ENCODE data around the gene NOX3.
"Not testable (repeated sequence)": the region's sequence is repeated elsewhere in the genome, so short reads cannot be mapped to it uniquely, and the experiment has no call there.

The NOX3 gene

DNA sequence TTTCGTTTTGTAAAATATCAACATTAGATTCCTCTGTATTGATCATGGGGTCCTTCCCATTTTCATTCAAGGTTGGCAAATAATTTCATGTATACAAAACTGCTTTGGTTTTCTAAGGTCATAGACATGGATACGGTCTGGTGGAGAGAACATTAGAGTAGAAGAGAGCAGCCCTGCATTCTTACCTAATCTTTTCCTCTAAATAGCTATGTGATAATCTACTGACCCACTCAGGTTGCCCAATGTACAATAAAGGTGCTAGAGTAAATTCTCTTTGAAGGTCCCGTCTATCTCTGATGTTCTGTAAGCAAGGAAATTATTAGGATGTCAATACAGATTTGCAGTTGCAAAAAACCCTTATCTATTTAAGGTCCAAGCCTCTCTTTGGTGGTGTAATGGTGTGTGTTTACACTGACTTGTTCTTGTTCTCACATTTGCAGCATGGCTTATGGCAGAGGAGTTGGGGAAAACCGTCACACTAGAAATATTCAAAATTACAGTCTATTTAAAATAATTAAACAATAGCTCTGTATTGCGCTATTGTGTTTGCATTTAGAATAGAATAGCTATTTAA is 31.2 kb upstream of the NOX3 start:
- no peak for DNase-seq (ENCODE audit: low read depth)
- H3K4me3 ChIP-seq (ENCODE audit: low read length): no peak overlapping the region
- TF ChIP-seq, protein P1, sequence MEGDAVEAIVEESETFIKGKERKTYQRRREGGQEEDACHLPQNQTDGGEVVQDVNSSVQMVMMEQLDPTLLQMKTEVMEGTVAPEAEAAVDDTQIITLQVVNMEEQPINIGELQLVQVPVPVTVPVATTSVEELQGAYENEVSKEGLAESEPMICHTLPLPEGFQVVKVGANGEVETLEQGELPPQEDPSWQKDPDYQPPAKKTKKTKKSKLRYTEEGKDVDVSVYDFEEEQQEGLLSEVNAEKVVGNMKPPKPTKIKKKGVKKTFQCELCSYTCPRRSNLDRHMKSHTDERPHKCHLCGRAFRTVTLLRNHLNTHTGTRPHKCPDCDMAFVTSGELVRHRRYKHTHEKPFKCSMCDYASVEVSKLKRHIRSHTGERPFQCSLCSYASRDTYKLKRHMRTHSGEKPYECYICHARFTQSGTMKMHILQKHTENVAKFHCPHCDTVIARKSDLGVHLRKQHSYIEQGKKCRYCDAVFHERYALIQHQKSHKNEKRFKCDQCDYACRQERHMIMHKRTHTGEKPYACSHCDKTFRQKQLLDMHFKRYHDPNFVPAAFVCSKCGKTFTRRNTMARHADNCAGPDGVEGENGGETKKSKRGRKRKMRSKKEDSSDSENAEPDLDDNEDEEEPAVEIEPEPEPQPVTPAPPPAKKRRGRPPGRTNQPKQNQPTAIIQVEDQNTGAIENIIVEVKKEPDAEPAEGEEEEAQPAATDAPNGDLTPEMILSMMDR (conservative IDR thresholded peaks at IDR 0.05; ENCODE audit: low read depth, low read length): no peak

DNA sequence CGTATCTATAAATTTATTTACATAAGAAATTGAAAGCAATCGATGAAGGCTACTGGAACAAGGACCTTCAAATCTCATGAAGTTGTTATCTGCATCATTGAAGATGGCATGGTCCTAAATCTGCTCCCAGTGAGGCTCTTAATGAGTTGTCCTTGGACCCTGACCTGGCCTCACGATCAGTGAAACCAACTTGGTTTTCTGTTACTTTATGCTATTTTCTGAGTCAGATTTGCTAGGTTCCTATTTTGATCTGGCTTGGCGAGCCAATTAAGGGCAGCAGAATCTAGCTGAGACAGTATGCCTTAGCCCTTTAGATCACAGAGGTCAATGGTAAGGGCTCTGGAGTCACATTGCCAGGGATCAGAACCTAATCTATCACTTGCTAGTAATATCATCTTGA is 30.1 kb upstream of the NOX3 start:
- H3K4me3 ChIP-seq (ENCODE audit: low read length): no peak overlapping the region
- TF ChIP-seq, protein P1 (conservative IDR thresholded peaks at IDR 0.05; ENCODE audit: low read depth, low read length): no peak
- DNase-seq (ENCODE audit: low read depth): no peak

DNA sequence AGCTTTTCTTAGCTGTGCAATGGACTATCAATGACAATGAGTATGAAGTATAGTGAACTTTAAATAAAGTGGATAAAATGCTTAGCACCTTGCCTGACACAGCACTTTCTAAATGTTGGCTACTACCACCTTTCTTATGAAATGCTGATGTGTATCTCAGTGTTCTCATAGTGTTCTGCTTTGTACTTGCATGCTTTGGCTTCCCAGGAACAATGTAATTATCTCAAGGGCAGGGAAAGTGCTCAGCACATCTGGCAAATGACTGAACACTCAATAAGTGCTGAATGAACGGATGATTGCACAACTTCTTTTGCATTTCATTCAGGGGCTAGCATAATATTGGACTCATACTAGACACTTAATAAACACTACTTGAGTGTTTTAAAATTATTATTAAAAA is 28.2 kb upstream of the NOX3 start:
- TF ChIP-seq, protein P1 (conservative IDR thresholded peaks at IDR 0.05; ENCODE audit: low read depth, low read length): no peak
- no peak for DNase-seq (ENCODE audit: low read depth)
- no peak overlapping the region for H3K4me3 ChIP-seq (ENCODE audit: low read length)

DNA sequence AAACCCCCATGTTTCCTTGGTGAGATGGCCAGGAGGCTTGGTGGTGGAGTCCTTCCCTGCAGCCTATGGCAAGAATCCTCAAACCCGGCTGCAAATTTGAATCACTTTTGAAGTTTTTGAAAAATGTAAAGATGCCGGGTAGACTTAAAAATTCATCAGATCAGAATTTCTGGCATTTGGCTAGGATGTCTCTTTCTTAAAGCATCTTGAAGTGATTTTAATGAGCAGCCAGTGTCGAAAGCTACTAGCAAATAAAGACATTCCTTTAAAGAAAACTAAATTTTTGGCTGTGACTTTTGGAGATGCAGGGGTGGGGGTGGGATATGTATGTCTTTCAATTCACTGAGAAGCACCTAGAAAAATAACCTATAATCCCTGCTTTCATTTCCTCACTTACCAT is 25.6 kb upstream of the NOX3 start:
- DNase-seq (ENCODE audit: low read depth): no peak
- no peak overlapping the region for H3K4me3 ChIP-seq (ENCODE audit: low read length)
- TF ChIP-seq, protein P1 (conservative IDR thresholded peaks at IDR 0.05; ENCODE audit: low read depth, low read length): no peak

DNA sequence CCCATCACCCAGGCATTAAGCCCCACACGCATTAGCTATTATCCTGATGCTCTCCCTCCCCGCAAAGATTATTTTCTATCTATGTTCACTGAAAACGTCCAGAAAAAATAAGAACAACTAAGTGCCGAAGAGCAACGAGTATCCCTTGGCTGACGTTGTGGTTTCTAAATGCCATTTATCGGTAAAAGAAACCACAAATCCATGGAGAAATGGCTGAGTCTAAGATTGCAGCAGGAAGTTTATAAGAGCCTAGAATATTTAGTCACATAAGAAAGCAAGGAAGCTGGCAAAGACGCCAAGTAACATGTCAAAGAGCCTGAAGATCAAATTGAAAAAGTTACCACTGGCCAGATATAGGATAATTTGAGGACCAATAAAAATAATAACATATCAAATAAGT is 18.1 kb upstream of the NOX3 start:
- H3K4me3 ChIP-seq (ENCODE audit: low read length): no peak overlapping the region
- DNase-seq (ENCODE audit: low read depth): no peak
- TF ChIP-seq, protein P1 (conservative IDR thresholded peaks at IDR 0.05; ENCODE audit: low read depth, low read length): no peak

DNA sequence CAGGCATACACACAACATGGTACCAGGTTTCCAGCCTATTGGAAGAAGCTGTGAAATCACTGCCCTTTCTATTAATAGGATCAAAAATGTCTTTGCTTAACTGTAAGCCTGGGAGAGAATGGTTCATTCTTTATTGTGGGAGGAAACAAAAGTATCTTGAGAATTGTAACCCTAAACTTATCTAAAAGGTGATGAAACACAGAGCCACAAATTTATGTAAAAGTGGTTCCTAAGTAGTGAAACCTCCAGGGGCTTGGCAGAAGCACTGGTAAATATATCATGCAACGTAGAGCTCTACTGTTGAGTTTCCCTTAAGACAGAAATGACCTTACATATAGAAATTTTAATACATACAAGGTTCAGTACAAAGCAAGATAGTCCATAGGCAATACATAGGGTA is 17.2 kb upstream of the NOX3 start:
- no peak for DNase-seq (ENCODE audit: low read depth)
- TF ChIP-seq, protein P1 (conservative IDR thresholded peaks at IDR 0.05; ENCODE audit: low read depth, low read length): no peak
- H3K4me3 ChIP-seq (ENCODE audit: low read length): no peak overlapping the region

DNA sequence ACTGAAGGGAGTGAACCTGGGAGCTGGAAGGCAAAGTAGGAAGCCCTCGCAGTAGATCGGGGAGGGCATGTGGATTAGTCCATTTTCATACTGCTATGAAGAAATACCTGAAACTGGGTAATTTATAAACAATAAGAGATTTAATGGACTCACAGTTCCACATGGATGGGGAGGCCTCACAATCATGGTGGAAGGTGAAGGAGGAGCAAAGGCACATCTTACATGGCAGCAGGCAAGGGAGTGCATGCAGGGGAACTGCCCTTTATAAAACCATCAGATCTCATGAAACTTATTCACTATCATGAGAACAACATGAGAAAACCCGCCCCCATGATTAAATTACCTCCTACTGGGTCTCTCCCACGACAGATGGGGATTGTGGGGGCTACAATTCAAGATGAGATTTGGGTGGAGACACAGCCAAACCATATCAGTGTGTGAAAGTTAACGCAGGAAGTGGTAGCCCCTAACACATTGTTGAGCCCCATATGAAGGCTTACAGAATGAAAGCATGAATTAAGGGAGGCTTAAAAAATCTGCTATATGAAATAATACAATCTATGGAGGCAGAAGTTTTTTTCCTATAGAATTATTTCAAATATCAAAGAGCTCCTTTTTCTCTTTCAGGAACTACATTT is 15.5 kb upstream of the NOX3 start:
- not testable (repeated sequence) for DNase-seq (ENCODE audit: low read depth); H3K4me3 ChIP-seq (ENCODE audit: low read length)

DNA sequence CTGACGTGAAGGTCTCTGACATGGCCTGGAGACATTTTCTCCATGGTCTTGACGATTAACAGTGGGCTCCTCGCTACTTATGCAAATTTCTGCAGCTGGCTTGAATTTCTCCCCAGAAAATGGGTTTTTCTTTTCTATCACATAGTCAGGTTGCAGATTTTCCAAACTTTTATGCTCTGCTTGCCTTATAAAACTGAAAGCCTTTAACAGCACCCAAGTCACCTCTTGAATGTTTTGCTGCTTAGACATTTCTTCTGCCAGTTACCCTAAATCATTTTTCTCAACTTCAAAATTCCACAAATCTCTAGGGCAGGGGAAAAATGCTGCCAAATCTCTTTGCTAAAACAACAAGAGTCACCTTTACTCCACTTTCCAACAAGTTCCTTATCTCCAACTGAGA is 12.9 kb upstream of the NOX3 start:
- DNase-seq (ENCODE audit: low read depth); H3K4me3 ChIP-seq (ENCODE audit: low read length): not testable (repeated sequence)

Data from retinal pigment epithelial cell (primary cell).